CD4-positive, alpha-beta T cell treated with Interleukin-10 for 1 hour (primary cell): Measurements from ENCODE around the gene CEP89.
"Not testable (repeated sequence)": the region's sequence is repeated elsewhere in the genome, so short reads cannot be mapped to it uniquely, and the experiment has no call there.

Experiments
- DNase-seq: peaks from one replicate; pipeline ENCODE4 v3.0.0-alpha.2; 2020

Gene CEP89

GRCh38 chr19:32868206-32868950 lies 103.4 kb downstream of the CEP89 start:
- no peak for DNase-seq

DNA sequence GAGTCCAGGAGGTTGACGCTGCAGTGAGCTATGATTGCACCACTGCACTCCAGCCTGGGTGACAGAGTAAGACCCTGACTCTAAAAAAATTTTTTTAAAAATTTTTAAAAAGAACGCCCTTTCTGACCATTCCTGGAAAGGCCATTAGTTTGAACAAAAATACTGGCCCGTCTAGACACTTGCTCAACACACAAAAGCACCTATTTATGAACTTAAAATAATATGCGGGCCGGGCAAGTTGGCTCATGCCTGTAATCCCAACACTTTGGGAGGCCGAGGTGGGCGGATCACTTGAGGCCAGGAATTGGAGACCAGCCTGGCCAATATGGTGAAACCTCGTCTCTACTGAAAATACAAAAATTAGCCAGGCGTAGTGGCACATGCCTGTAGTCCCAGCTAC lies 104.3 kb downstream of the CEP89 start:
- not testable (repeated sequence) for DNase-seq

DNA sequence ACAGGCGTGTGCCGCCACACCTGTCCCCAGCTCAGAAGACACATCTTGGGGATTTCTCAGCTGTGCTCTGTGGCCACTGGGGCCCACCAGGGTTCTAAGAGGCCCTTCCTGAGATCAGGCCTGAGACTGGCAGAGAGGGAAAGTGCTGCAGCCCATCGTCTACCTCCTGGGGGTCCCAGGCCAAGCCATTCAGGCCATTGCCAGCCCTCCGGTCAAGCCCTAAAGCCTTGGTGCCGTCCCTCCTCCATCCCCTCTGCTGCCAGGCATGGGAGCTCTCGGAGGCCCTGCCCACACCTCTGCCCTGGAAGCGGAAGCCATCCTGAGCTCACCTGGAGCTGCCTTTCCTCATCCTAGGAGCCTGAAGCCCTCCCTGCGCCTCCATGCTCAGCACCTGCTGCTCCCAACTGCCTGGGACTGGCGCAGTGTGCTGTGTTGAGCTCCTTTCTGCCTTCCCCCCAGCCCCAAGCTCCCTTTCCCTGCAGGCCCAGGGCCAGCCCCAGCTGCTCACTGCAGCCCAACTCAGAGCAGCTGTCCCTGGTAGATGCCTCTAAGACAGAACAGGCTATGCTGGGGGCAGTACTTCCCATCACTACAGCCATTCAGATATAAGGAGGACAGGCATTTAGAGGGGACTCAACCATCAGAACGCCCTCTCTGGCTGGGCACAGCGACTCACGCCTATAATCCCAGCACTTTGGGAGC lies 105.0 kb downstream of the CEP89 start:
- no peak for DNase-seq

GRCh38 chr19:32866061-32866460 lies 105.7 kb downstream of the CEP89 start:
- no peak for DNase-seq

- DNase-seq: no peak
These were observed 106.4 kb downstream of the CEP89 start for GRCh38 chr19:32865326-32865725.

- no peak for DNase-seq
These were observed 107.3 kb downstream of the CEP89 start for GRCh38 chr19:32864318-32865007.

DNA sequence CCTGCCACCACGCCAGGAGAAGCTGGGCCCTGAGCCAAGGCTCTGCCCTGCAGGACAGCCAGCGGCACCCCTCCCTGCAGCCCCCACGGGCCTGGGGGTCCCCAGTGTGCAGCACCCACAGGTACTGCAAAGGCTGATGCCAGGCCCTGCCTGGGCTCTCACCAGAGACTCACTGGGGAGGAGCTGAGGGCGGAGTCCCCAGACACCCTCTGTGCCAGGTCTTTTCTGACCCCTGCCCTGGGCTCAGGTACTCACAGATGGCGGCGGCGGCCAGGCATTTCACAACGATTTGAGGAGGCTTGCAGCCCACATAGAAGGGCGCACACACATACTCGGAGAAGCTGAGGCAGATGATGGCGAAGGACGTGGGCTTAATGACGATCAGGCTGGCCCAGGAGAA lies 107.9 kb downstream of the CEP89 start:
- DNase-seq: no peak

DNA sequence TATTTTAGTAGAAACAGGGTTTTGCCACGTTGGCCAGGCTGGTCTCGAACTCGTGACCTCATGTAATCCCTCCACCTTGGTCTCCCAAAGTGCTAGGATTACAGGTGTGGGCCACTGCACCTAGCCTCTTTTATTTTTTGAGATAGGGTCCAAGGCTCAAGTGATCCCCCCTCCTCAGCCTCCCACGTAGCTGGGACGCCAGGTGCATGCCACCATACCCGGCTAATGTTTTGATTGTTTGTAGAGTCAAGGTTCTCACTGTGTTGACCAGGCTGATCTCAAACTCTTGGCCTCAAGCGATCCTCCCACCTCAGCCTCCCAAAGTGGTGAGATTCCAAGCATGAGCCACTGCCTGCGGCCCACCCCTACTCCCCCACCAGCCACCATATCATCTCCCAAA lies 108.5 kb downstream of the CEP89 start:
- DNase-seq: no peak

GRCh38 chr19:32862741-32863140 lies 109.0 kb downstream of the CEP89 start:
- no peak for DNase-seq

- no peak for DNase-seq
These were observed 109.6 kb downstream of the CEP89 start for GRCh38 chr19:32862173-32862572.

GRCh38 chr19:32861596-32861995 lies 110.2 kb downstream of the CEP89 start:
- DNase-seq: no peak

DNA sequence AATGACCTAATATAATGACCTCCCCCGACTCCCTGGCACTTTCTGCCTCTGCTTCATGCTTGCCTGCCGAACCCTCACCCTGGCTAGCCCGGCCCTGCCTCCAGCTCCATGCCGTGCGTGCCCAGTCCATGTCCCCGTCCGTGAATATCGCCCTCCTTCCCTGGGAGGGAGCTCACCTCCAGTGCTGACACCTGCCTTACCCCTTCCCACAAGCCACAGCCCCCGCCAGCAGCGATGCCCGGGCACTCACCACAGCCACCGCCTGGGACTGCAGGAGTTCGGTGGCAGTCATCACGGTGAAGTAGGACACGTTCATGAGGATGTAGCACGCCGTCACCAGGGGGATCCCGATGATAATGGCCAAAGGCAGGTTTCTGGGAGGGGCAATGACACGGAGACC lies 112.2 kb downstream of the CEP89 start:
- DNase-seq: no peak

- no peak for DNase-seq
These were observed 113.2 kb downstream of the CEP89 start for GRCh38 chr19:32858559-32858958.

GRCh38 chr19:32858155-32858554 lies 113.6 kb downstream of the CEP89 start:
- DNase-seq: no peak

GRCh38 chr19:32857584-32857983 lies 114.2 kb downstream of the CEP89 start:
- no peak for DNase-seq

DNA sequence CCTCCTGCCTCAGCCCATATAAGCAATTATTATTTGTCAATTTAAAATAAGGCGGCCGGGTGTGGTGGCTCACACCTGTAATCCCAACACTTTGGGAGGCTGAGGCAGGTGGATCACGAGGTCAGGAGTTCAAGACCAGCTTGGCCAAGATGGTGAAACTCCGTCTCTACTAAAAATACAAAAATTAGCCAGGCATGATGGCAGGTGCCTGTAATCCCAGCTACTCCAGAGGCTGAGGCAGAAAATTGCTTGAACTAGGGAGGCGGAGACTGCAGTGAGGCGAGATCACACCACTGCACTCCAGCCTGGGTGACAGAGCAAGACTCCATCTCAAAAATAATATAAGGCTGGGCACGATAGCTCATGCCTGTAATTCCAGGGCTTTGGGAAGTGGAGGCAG lies 114.9 kb downstream of the CEP89 start:
- DNase-seq: not testable (repeated sequence)

DNA sequence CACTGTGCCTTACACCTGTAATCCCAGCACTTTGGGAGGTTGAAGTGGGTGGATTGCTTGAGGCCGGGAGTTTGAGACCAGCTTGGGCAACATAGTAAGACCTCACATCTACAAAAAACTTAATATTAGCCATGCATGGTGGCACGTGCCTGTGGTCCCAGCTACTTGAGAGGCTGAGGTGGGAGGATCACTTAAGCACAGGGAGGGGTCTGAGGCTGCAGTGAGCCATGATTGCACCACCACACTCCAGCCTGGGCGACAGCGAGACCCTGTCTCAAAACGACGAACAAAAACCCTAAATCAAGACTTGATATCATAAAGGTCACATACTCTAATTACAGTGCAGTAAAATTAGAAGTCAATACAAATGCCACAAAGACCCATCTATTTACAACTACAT lies 119.5 kb downstream of the CEP89 start:
- no peak for DNase-seq

- not testable (repeated sequence) for DNase-seq
These were observed 123.7 kb downstream of the CEP89 start for GRCh38 chr19:32848035-32848434.

DNA sequence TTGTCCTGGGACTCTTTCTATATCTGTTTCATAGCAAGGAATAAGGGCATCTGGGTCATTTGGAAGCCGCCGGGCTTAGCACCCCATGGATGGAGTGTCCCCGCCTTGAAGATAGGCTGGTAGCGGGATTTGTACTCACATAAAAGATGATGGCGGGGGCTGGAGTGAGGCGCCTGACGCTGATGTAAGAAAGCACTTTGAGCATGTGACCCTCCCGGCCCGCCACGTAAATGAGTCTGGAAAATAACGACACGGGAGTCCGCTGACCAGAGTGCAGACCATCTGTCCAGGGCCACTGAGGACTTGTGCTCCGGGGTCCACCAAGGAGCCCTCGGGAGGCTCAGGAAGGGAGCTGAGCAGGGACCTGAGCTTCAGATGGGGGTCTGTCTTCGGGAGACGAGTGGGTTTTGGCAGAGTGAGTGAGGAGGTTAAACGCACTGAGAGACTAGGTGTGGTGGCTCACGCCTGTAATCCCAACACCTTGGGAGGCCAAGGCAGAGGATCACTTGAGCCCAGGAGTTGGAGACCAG lies 128.0 kb downstream of the CEP89 start:
- no peak for DNase-seq

GRCh38 chr19:32842061-32842460 lies 129.7 kb downstream of the CEP89 start:
- DNase-seq: no peak

GRCh38 chr19:32837531-32837930 lies 134.2 kb downstream of the CEP89 start:
- DNase-seq: no peak

DNA sequence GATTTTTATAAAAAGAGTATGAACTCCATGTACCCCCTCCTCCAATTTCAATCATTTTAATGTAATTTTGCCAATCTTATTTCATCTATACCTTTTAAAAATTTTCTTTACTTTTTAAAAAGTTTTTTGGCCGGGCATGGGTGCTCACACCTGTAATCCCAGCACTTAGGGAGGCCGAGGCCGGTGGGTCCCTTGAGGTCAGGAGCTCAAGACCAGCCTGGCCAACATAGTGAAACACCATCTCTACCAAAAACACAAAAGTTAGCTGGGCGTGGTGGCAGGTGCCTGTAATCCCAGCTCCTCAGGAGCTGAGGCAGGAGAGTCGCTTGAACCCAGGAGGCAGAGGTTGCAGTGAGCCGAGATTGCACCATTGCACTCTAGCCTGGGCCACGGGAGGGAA lies 138.4 kb downstream of the CEP89 start:
- DNase-seq: not testable (repeated sequence)

- DNase-seq: not testable (repeated sequence)
These were observed 138.9 kb downstream of the CEP89 start for GRCh38 chr19:32832825-32833224.

GRCh38 chr19:32832094-32832493 lies 139.7 kb downstream of the CEP89 start:
- DNase-seq: not testable (repeated sequence)
